ENCODE measurements around the gene ADGRL1.
"Not testable (repeated sequence)": the region's sequence is repeated elsewhere in the genome, so short reads cannot be mapped to it uniquely, and the experiment has no call there.

GRCh38 chr19:14186684-14187083, 19.3 kb downstream of the ADGRL1 start:
- not testable (repeated sequence) for TF ChIP-seq ZFP3 (CRISPR knock-in tag; IDR thresholded peaks at IDR 0.05); PATZ1 (CRISPR knock-in tag; IDR thresholded peaks at IDR 0.05; ENCODE audit: borderline replicate concordance); SNAI2 (CRISPR knock-in tag; IDR thresholded peaks at IDR 0.05); ZC3H10 (CRISPR knock-in tag; IDR thresholded peaks at IDR 0.05); ZNF8 (CRISPR knock-in tag; IDR thresholded peaks at IDR 0.05); TCF4 (CRISPR knock-in tag; IDR thresholded peaks at IDR 0.05; ENCODE audit: borderline replicate concordance); CREB5 (CRISPR knock-in tag; IDR thresholded peaks at IDR 0.05; ENCODE audit: low read depth); ZFP30 (CRISPR knock-in tag; IDR thresholded peaks at IDR 0.05); OSR1 (CRISPR knock-in tag; IDR thresholded peaks at IDR 0.05)
